Measurements from ENCODE around the gene APLF.

GRCh38 chr2:68514316-68514929, 47.0 kb downstream of the APLF start:
- TF ChIP-seq CTCF (IDR thresholded peaks at IDR 0.05) (no peak), POLR2AphosphoS5 (IDR thresholded peaks at IDR 0.05) (no peak), POLR2A (IDR thresholded peaks at IDR 0.05) (no peak)
